Measurements from ENCODE around the gene SLC25A20. TPM values are rescaled to one million over a fixed set of nuclear protein-coding genes. Genes with fewer than 3 reads are reported as not detected.
A peak's percentile ranks its signal among the peaks of the same experiment; 100 is the strongest.

SLC25A20 gene
- polyA plus RNA-seq, 2 donors, result 5.8 to 9.0 TPM

DNA sequence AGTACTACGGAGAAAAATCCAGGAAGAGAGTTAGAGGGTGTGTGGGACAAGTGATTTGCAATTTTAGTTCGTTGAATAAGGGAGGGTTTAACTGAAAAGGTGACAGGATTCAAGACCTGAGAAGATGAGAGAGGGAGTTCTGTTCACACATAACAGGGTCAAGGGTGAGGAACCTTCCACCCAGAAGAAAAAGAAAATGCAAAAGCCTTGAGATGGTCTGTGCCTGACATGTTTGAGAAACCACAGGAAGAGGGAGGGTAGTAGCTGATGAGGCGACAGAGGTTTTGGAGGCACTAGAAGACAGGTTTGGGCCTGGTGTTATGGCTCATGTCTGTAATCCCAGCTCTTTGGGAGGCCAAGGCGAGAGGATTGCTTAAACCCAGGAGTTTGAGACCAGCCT is 591 bp upstream of the SLC25A20 start:
- WGBS, 2 donors, result 63 to 72% methylated on average over 4 of the region's 4 CpGs
- H3K27me3 ChIP-seq (ENCODE audit: control insufficient read depth in 1 of 2, insufficient read depth in 2 of 2, low read length in 2 of 2), result no peaks in the 10 kb centered on the region
- H3K4me3 ChIP-seq (ENCODE audit: low read depth in 1 of 2, low read length in 2 of 2), result peak overlapping the region in 1 of 2 donors; percentile 88
- H3K27ac ChIP-seq (ENCODE audit: low read depth in 2 of 2, low read length in 1 of 2), result peak overlapping the region; percentile 36 to 76
- no peaks in the 10 kb centered on the region for H3K9me3 ChIP-seq (ENCODE audit: control insufficient read depth in 2 of 2, insufficient read depth in 1 of 2, low read depth in 1 of 2, low read length in 1 of 2)
- peaks cover 0 to 7% of the 10 kb centered on the region in 2 donors for H3K4me1 ChIP-seq (ENCODE audit: control insufficient read depth in 2 of 2, insufficient read depth in 2 of 2, low read length in 1 of 2)
- no peaks in the 10 kb centered on the region for H3K36me3 ChIP-seq (ENCODE audit: control insufficient read depth in 2 of 2, insufficient read depth in 2 of 2, low read length in 1 of 2)

DNA sequence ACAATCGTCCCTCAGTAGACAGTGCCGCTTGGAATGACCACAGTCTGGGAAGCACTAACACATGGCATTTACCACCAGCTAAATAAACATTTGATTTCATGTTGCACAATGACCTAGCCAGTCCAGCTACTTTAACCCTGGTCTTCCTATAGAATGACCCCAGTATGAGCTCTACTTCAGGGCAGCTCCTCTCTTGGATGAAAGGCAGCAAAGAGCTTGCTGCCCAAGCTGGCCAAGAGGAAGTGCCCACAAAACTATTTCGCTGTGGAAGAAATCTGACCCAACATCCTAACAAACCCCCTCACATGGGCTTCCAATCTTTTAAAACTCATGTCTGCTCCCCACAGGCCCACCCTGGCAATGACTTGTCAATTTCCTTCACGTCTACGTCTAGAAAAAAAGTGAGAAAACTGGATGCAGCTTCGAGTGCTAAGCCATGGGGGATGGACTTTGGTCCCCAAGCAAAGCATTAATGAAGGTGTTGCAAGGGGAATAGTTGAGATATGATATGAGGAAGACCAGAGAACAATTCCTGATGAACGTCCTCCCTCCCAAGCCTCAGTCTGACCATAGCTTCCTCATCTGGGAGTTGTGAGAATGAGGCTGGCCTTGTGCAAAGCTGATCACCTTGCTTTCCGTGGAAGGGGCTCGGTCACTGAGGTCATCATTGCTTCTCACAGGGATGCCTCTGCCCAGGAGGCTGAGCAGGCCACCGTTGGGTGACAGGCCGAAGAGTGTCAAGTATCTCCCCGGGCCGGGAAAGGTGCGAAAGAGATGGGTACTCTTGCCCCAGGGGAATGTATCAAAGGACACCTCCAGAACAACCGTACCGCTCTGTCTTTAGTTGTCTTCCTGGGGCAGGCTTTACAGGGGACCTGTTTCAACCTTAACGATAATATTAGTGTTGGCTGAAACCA is 964 bp downstream of the SLC25A20 start:
- no peaks in the 10 kb centered on the region for H3K36me3 ChIP-seq (ENCODE audit: control insufficient read depth in 2 of 2, insufficient read depth in 2 of 2, low read length in 1 of 2)
- no peaks in the 10 kb centered on the region for H3K27me3 ChIP-seq (ENCODE audit: control insufficient read depth in 1 of 2, insufficient read depth in 2 of 2, low read length in 2 of 2)
- H3K27ac ChIP-seq (ENCODE audit: low read depth in 2 of 2, low read length in 1 of 2), result peak overlapping the region; percentile 56 to 88
- WGBS, 2 donors, result 39 to 43% methylated on average over 17 of the region's 17 CpGs
- H3K4me1 ChIP-seq (ENCODE audit: control insufficient read depth in 2 of 2, insufficient read depth in 2 of 2, low read length in 1 of 2), result peaks cover 0 to 7% of the 10 kb centered on the region in 2 donors
- no peaks in the 10 kb centered on the region for H3K9me3 ChIP-seq (ENCODE audit: control insufficient read depth in 2 of 2, insufficient read depth in 1 of 2, low read depth in 1 of 2, low read length in 1 of 2)
- peak overlapping the region; percentile 82 to 88 for H3K4me3 ChIP-seq (ENCODE audit: low read depth in 1 of 2, low read length in 2 of 2)

GRCh38 chr3:48896936-48897335 is 1.7 kb downstream of the SLC25A20 start:
- no peak overlapping the region for H3K4me3 ChIP-seq (ENCODE audit: low read depth in 1 of 2, low read length in 2 of 2)
- peaks cover 0 to 7% of the 10 kb centered on the region in 2 donors for H3K4me1 ChIP-seq (ENCODE audit: control insufficient read depth in 2 of 2, insufficient read depth in 2 of 2, low read length in 1 of 2)
- H3K9me3 ChIP-seq (ENCODE audit: control insufficient read depth in 2 of 2, insufficient read depth in 1 of 2, low read depth in 1 of 2, low read length in 1 of 2), result no peaks in the 10 kb centered on the region
- no peaks in the 10 kb centered on the region for H3K27me3 ChIP-seq (ENCODE audit: control insufficient read depth in 1 of 2, insufficient read depth in 2 of 2, low read length in 2 of 2)
- no peak overlapping the region for H3K27ac ChIP-seq (ENCODE audit: low read depth in 2 of 2, low read length in 1 of 2)
- no peaks in the 10 kb centered on the region for H3K36me3 ChIP-seq (ENCODE audit: control insufficient read depth in 2 of 2, insufficient read depth in 2 of 2, low read length in 1 of 2)
- WGBS, 2 donors, result 87 to 89% methylated on average over 2 of the region's 2 CpGs

- Histone ChIP-seq H3K4me3 (ENCODE audit: low read depth in 1 of 2, low read length in 2 of 2) (no peak overlapping the region), H3K36me3 (ENCODE audit: control insufficient read depth in 2 of 2, insufficient read depth in 2 of 2, low read length in 1 of 2) (no peaks in the 10 kb centered on the region), H3K4me1 (ENCODE audit: control insufficient read depth in 2 of 2, insufficient read depth in 2 of 2, low read length in 1 of 2) (peaks cover 0 to 7% of the 10 kb centered on the region in 2 donors), H3K27me3 (ENCODE audit: control insufficient read depth in 1 of 2, insufficient read depth in 2 of 2, low read length in 2 of 2) (no peaks in the 10 kb centered on the region), H3K9me3 (ENCODE audit: control insufficient read depth in 2 of 2, insufficient read depth in 1 of 2, low read depth in 1 of 2, low read length in 1 of 2) (no peaks in the 10 kb centered on the region), H3K27ac (ENCODE audit: low read depth in 2 of 2, low read length in 1 of 2) (no peak overlapping the region)
- WGBS, 2 donors, result 98% methylated on average over 6 of the region's 6 CpGs
Observed at GRCh38 chr3:48894516-48894915, 4.2 kb downstream of the SLC25A20 start.

DNA sequence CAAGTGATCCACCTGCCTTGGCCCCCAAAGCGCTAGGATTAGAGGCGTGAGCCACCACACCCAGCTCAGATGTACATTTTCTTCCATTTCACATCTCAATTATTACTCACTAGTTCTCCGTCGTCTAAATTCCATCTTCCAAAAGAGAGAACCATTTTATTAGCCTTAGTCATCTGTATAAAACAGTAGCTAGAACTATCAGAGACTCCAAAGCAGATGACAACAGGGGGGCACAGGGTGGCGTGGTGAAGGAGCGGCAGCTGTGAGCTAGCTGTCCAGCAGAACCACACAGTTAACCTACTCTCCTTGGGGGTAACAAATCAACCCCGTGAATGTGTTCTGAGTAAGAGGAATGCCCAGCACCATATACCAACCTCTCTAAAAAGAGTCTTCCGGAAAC is 7.1 kb downstream of the SLC25A20 start:
- H3K36me3 ChIP-seq (ENCODE audit: control insufficient read depth in 2 of 2, insufficient read depth in 2 of 2, low read length in 1 of 2), result no peaks in the 10 kb centered on the region
- H3K4me3 ChIP-seq (ENCODE audit: low read depth in 1 of 2, low read length in 2 of 2), result no peak overlapping the region
- no peak overlapping the region for H3K27ac ChIP-seq (ENCODE audit: low read depth in 2 of 2, low read length in 1 of 2)
- no peaks in the 10 kb centered on the region for H3K4me1 ChIP-seq (ENCODE audit: control insufficient read depth in 2 of 2, insufficient read depth in 2 of 2, low read length in 1 of 2)
- 89 to 90% methylated on average over 8 of the region's 8 CpGs for WGBS, 2 donors
- no peaks in the 10 kb centered on the region for H3K9me3 ChIP-seq (ENCODE audit: control insufficient read depth in 2 of 2, insufficient read depth in 1 of 2, low read depth in 1 of 2, low read length in 1 of 2)
- no peaks in the 10 kb centered on the region for H3K27me3 ChIP-seq (ENCODE audit: control insufficient read depth in 1 of 2, insufficient read depth in 2 of 2, low read length in 2 of 2)

GRCh38 chr3:48885753-48886152 is 12.9 kb downstream of the SLC25A20 start:
- H3K9me3 ChIP-seq (ENCODE audit: control insufficient read depth in 2 of 2, insufficient read depth in 1 of 2, low read depth in 1 of 2, low read length in 1 of 2), result no peaks in the 10 kb centered on the region
- H3K36me3 ChIP-seq (ENCODE audit: control insufficient read depth in 2 of 2, insufficient read depth in 2 of 2, low read length in 1 of 2), result peaks cover 0 to 3% of the 10 kb centered on the region in 2 donors
- H3K4me1 ChIP-seq (ENCODE audit: control insufficient read depth in 2 of 2, insufficient read depth in 2 of 2, low read length in 1 of 2), result no peaks in the 10 kb centered on the region
- H3K27me3 ChIP-seq (ENCODE audit: control insufficient read depth in 1 of 2, insufficient read depth in 2 of 2, low read length in 2 of 2), result no peaks in the 10 kb centered on the region
- no peak overlapping the region for H3K4me3 ChIP-seq (ENCODE audit: low read depth in 1 of 2, low read length in 2 of 2)
- no peak overlapping the region for H3K27ac ChIP-seq (ENCODE audit: low read depth in 2 of 2, low read length in 1 of 2)

- Histone ChIP-seq H3K4me1 (ENCODE audit: control insufficient read depth in 2 of 2, insufficient read depth in 2 of 2, low read length in 1 of 2) (no peaks in the 10 kb centered on the region), H3K4me3 (ENCODE audit: low read depth in 1 of 2, low read length in 2 of 2) (no peak overlapping the region), H3K27me3 (ENCODE audit: control insufficient read depth in 1 of 2, insufficient read depth in 2 of 2, low read length in 2 of 2) (no peaks in the 10 kb centered on the region), H3K36me3 (ENCODE audit: control insufficient read depth in 2 of 2, insufficient read depth in 2 of 2, low read length in 1 of 2) (peaks cover 2 to 3% of the 10 kb centered on the region in 2 donors), H3K27ac (ENCODE audit: low read depth in 2 of 2, low read length in 1 of 2) (no peak overlapping the region), H3K9me3 (ENCODE audit: control insufficient read depth in 2 of 2, insufficient read depth in 1 of 2, low read depth in 1 of 2, low read length in 1 of 2) (no peaks in the 10 kb centered on the region)
- 95 to 98% methylated on average over 5 of the region's 5 CpGs for WGBS, 2 donors
Observed at GRCh38 chr3:48881652-48882114, 17.0 kb downstream of the SLC25A20 start.

- 87 to 89% methylated on average over 3 of the region's 3 CpGs for WGBS, 2 donors
- no peaks in the 10 kb centered on the region for H3K27me3 ChIP-seq (ENCODE audit: control insufficient read depth in 1 of 2, insufficient read depth in 2 of 2, low read length in 2 of 2)
Observed at GRCh38 chr3:48881006-48881405, 17.7 kb downstream of the SLC25A20 start.

GRCh38 chr3:48879994-48880377 is 18.7 kb downstream of the SLC25A20 start:
- Histone ChIP-seq H3K27ac (ENCODE audit: low read depth in 2 of 2, low read length in 1 of 2) (no peak overlapping the region), H3K36me3 (ENCODE audit: control insufficient read depth in 2 of 2, insufficient read depth in 2 of 2, low read length in 1 of 2) (peaks cover 2 to 3% of the 10 kb centered on the region in 2 donors), H3K4me1 (ENCODE audit: control insufficient read depth in 2 of 2, insufficient read depth in 2 of 2, low read length in 1 of 2) (no peaks in the 10 kb centered on the region), H3K9me3 (ENCODE audit: control insufficient read depth in 2 of 2, insufficient read depth in 1 of 2, low read depth in 1 of 2, low read length in 1 of 2) (no peaks in the 10 kb centered on the region), H3K4me3 (ENCODE audit: low read depth in 1 of 2, low read length in 2 of 2) (no peak overlapping the region), H3K27me3 (ENCODE audit: control insufficient read depth in 1 of 2, insufficient read depth in 2 of 2, low read length in 2 of 2) (no peaks in the 10 kb centered on the region)
- WGBS, 2 donors, result 86 to 91% methylated on average over 6 of the region's 6 CpGs

More at GRCh38 chr3:48881006-48881405, 17.7 kb downstream of the SLC25A20 start:
- no peak overlapping the region for H3K27ac ChIP-seq (ENCODE audit: low read depth in 2 of 2, low read length in 1 of 2)
- H3K9me3 ChIP-seq (ENCODE audit: control insufficient read depth in 2 of 2, insufficient read depth in 1 of 2, low read depth in 1 of 2, low read length in 1 of 2), result no peaks in the 10 kb centered on the region
- no peak overlapping the region for H3K4me3 ChIP-seq (ENCODE audit: low read depth in 1 of 2, low read length in 2 of 2)
- no peaks in the 10 kb centered on the region for H3K4me1 ChIP-seq (ENCODE audit: control insufficient read depth in 2 of 2, insufficient read depth in 2 of 2, low read length in 1 of 2)
- H3K36me3 ChIP-seq (ENCODE audit: control insufficient read depth in 2 of 2, insufficient read depth in 2 of 2, low read length in 1 of 2), result peaks cover 2 to 3% of the 10 kb centered on the region in 2 donors

Measured in esophagus (tissue), 2 donors.